SU-DHL-6 (cell line): Measurements from ENCODE around the gene FAM111B.

Experiments
- H2AFZ ChIP-seq: fragments of 200-600 bp; sonication (generic); 2 replicates; pipeline ENCODE4 v1.6.1; 2014; ENCODE audit warnings: low read depth, mild to moderate bottlenecking, moderate library complexity, mixed read lengths, antibody characterized with exemption, low read length; ENCODE audit not compliant: severe bottlenecking
- H3F3A ChIP-seq: fragments of 200-600 bp; shearing (Covaris generic); 2 replicates; pipeline ENCODE4 v1.6.0; 2016; ENCODE audit warnings: antibody characterized with exemption, mild to moderate bottlenecking; ENCODE audit not compliant: insufficient read depth
- H3K27ac ChIP-seq: fragments of 200-600 bp; sonication (generic); 2 replicates; pipeline ENCODE4 v1.5.1; 2016; ENCODE audit warnings: low read depth, mild to moderate bottlenecking, low read length, moderate library complexity, mixed read lengths
- H3K27me3 ChIP-seq: fragments of 200-600 bp; sonication (generic), shearing (Covaris generic); 2 replicates; pipeline ENCODE4 v1.6.0; 2014; ENCODE audit warnings: mild to moderate bottlenecking, low read length
- H3K36me3 ChIP-seq: fragments of 200-600 bp; sonication (generic); 2 replicates; pipeline ENCODE4 v1.6.1; 2014; ENCODE audit warnings: mild to moderate bottlenecking, low read length, mixed read lengths
- H3K4me2 ChIP-seq: fragments of 300-600, 200-600 bp; shearing (Covaris generic), sonication (generic); 2 replicates; pipeline ENCODE4 v1.6.0; 2014; ENCODE audit warnings: low read length, low read depth, mild to moderate bottlenecking; ENCODE audit not compliant: poor library complexity, severe bottlenecking
- H3K4me3 ChIP-seq: fragments of 200-600 bp; sonication (generic); 2 replicates; pipeline ENCODE4 v1.5.1; 2014; ENCODE audit warnings: antibody characterized with exemption, low read length, mild to moderate bottlenecking, mixed read lengths; ENCODE audit not compliant: insufficient read depth, poor library complexity, severe bottlenecking
- H3K79me2 ChIP-seq: fragments of 200-600 bp; sonication (generic); 2 replicates; pipeline ENCODE4 v1.6.1; 2014; ENCODE audit warnings: mild to moderate bottlenecking, low read length, moderate library complexity; ENCODE audit not compliant: insufficient read depth
- H3K9ac ChIP-seq: fragments of 200-600 bp; sonication (generic); 2 replicates; pipeline ENCODE4 v1.7.0; 2014; ENCODE audit warnings: mild to moderate bottlenecking, low read length
- H3K9me2 ChIP-seq: fragments of 200-600 bp; sonication (generic); replicated peaks from 2 replicates; pipeline ENCODE4 v1.6.1; 2014; ENCODE audit warnings: low read length; ENCODE audit not compliant: insufficient read depth
- H3K9me3 ChIP-seq: fragments of 200-600 bp; sonication (generic); 2 replicates; pipeline ENCODE4 v1.6.1; 2014; ENCODE audit warnings: low read length, mixed read lengths; ENCODE audit not compliant: insufficient read depth
- H4K20me1 ChIP-seq: fragments of 200-600 bp; sonication (generic); 2 replicates; pipeline ENCODE4 v1.6.1; 2014; ENCODE audit warnings: low read depth, mild to moderate bottlenecking, antibody characterized with exemption, low read length, moderate library complexity, mixed read lengths
- CTCF ChIP-seq: fragments of 200-600 bp; sonication (generic); IDR thresholded peaks from one replicate; pipeline ENCODE4 v1.5.1; 2017; ENCODE audit warnings: antibody characterized with exemption, mild to moderate bottlenecking, low read length, moderate library complexity; ENCODE audit not compliant: insufficient read depth, poor library complexity, severe bottlenecking
- EZH2phosphoT487 ChIP-seq: fragments of 200-600 bp; sonication (generic), shearing (Covaris generic); conservative IDR thresholded peaks from 2 replicates; pipeline ENCODE4 v1.6.1; 2018; ENCODE audit warnings: mild to moderate bottlenecking, antibody characterized with exemption, low read length, moderate library complexity, mixed read lengths

FAM111B gene

GRCh38 chr11:59112494-59112893 is 5.5 kb downstream of the FAM111B start:
- H3F3A ChIP-seq, result peaks cover 25% of the 10 kb centered on the region; the same call in 1 of the 2 replicates
- peaks cover 94% of the 10 kb centered on the region for H3K36me3 ChIP-seq
- no peaks in the 10 kb centered on the region; the same call in 1 of the 2 replicates for H4K20me1 ChIP-seq
- peaks cover 77% of the 10 kb centered on the region for H3K79me2 ChIP-seq
- H3K9me3 ChIP-seq, result peaks cover 32% of the 10 kb centered on the region; the same call in 1 of the 2 replicates
- peak overlapping the region; percentile 92 for H3K4me2 ChIP-seq
- no peak overlapping the region for H3K4me3 ChIP-seq
- no peak overlapping the region for H2AFZ ChIP-seq
- TF ChIP-seq CTCF, result no peak
- no peaks in the 10 kb centered on the region for H3K9me2 ChIP-seq
- H3K27ac ChIP-seq, result no peak overlapping the region
- no peaks in the 10 kb centered on the region for H3K27me3 ChIP-seq
- no peak overlapping the region for H3K9ac ChIP-seq

GRCh38 chr11:59114344-59114743 is 7.3 kb downstream of the FAM111B start:
- no peak overlapping the region for H2AFZ ChIP-seq
- no peak overlapping the region for H3K9ac ChIP-seq
- peaks cover 25% of the 10 kb centered on the region; the same call in 1 of the 2 replicates for H3F3A ChIP-seq
- H3K4me2 ChIP-seq, result no peak overlapping the region
- peaks cover 48% of the 10 kb centered on the region; the same call in 1 of the 2 replicates for H3K9me3 ChIP-seq
- no peaks in the 10 kb centered on the region for H3K27me3 ChIP-seq
- peaks cover 99% of the 10 kb centered on the region for H3K36me3 ChIP-seq
- TF ChIP-seq CTCF (no peak), EZH2phosphoT487 (no peak)
- H4K20me1 ChIP-seq, result no peaks in the 10 kb centered on the region
- no peak overlapping the region for H3K4me3 ChIP-seq
- H3K27ac ChIP-seq, result no peak overlapping the region
- no peaks in the 10 kb centered on the region for H3K9me2 ChIP-seq
- H3K79me2 ChIP-seq, result peaks cover 68% of the 10 kb centered on the region

- H3K36me3 ChIP-seq, result peaks cover 99% of the 10 kb centered on the region
- no peak overlapping the region for H3K4me3 ChIP-seq
- TF ChIP-seq CTCF (no peak), EZH2phosphoT487 (no peak)
- no peak overlapping the region for H2AFZ ChIP-seq
- no peaks in the 10 kb centered on the region for H3K27me3 ChIP-seq
- H3F3A ChIP-seq, result peaks cover 19% of the 10 kb centered on the region; the same call in 1 of the 2 replicates
- no peaks in the 10 kb centered on the region for H3K9me2 ChIP-seq
- H4K20me1 ChIP-seq, result no peaks in the 10 kb centered on the region
- H3K9ac ChIP-seq, result no peak overlapping the region
- peaks cover 56% of the 10 kb centered on the region; the same call in 1 of the 2 replicates for H3K9me3 ChIP-seq
- no peak overlapping the region for H3K27ac ChIP-seq
- H3K4me2 ChIP-seq, result no peak overlapping the region
- peaks cover 66% of the 10 kb centered on the region for H3K79me2 ChIP-seq
Measured at GRCh38 chr11:59115553-59115952, 8.5 kb downstream of the FAM111B start.
